ENCODE data around the gene SIRPA.

Gene SIRPA

DNA sequence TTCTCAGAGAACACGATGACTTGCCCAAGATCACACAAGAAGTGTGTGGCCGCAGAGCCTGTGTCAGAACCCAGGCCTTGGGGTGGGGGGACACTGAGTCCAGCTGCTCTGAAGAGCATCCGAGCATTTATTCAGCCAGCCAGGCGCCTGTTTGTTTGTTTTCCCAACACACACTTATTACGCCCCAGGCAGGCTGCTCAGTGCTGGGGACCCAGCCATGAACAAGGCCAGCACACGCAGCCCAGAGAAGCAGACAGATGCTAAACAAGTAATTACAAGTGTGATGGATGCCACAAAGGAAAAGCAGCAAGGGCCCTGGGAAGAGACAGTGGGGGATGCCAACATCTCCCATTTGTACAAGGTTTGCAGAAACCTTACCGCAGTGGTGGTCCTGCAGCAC is 19.4 kb upstream of the SIRPA start:
- ATAC-seq, result no peak
- no peak overlapping the region for H3K27ac Mint-ChIP-seq

DNA sequence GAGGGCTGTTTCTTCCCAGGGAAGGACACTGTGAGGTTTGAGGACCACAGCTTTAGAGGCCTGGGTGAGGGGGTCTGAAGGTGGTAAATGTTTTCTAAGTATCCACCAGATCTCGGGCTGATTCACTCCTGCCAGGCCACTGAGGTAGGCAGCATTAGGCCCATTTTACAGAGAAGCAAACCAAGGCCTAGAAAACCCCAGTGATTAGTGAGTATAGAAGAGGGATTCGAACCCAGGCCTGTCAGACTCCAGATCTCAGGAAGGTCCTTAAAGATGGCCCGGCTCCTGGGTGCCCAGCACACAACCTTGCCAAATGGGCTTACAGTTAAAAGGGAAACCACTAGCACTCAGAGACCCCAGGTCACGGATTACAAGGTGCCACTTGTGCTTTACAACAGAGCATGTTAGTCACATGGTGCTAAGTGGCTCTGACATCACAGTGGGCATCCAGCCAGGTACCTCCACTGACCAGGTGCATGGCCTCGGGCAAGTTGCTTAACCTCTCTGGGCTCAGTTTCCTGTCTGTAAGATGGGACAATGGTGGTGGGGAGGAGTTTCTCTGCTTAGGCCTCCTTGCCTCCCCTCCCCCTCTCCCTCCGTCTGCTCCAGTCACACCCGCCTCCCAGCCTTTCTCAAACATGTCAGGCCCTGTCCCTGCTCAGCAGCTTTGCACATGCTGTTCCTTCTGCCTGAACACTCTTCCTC is 18.8 kb upstream of the SIRPA start:
- H3K27ac Mint-ChIP-seq, result no peak overlapping the region
- H3K36me3 Mint-ChIP-seq (ENCODE audit: low read depth), result no peaks in the 10 kb centered on the region
- H3K9me3 Mint-ChIP-seq, result no peaks in the 10 kb centered on the region
- H3K4me1 Mint-ChIP-seq, result peaks cover 8% of the 10 kb centered on the region
- no peak for DNase-seq
- no peak overlapping the region for H3K4me3 Mint-ChIP-seq
- no peak for ATAC-seq
- H3K27me3 Mint-ChIP-seq, result peaks cover 10% of the 10 kb centered on the region

More for the DNA sequence above, 19.4 kb upstream of the SIRPA start:
- Mint-ChIP-seq H3K9me3 (no peaks in the 10 kb centered on the region), H3K4me3 (no peak overlapping the region), H3K36me3 (ENCODE audit: low read depth) (no peaks in the 10 kb centered on the region), H3K4me1 (peaks cover 12% of the 10 kb centered on the region), H3K27me3 (peaks cover 11% of the 10 kb centered on the region)
- DNase-seq, result no peak

DNA sequence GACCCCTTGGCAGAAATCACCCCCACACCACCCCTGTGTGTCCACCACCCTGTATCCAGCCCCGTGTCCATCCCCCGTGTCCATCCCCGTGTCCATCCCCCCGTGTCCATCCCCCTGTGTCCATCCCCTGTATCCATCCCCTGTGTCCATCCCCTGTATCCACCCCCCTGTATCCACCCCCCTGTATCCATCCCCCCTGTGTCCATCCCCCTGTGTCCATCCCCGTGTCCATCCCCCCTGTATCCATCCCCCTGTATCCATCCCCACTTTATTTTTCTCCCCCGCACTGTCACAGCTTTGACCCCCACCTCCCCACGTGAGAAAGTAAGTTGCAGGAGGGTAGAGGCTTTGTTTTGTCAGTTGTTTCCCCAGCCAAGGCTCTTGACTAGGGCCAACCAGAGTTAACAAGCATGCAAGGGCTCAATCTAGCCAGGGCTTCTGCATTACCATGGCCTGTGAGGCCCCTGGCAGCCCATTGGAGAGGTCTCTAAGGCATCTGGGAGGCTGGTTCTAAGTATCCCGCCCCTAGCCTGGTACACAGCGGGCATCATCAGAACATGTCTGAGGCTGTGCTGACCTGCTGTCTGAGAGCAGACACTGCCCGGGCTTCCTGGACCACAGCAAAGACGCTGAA is 18.1 kb upstream of the SIRPA start:
- ATAC-seq (peak; percentile 63), DNase-seq (no peak)
- peaks cover under 1% of the 10 kb centered on the region for H3K4me1 Mint-ChIP-seq

DNA sequence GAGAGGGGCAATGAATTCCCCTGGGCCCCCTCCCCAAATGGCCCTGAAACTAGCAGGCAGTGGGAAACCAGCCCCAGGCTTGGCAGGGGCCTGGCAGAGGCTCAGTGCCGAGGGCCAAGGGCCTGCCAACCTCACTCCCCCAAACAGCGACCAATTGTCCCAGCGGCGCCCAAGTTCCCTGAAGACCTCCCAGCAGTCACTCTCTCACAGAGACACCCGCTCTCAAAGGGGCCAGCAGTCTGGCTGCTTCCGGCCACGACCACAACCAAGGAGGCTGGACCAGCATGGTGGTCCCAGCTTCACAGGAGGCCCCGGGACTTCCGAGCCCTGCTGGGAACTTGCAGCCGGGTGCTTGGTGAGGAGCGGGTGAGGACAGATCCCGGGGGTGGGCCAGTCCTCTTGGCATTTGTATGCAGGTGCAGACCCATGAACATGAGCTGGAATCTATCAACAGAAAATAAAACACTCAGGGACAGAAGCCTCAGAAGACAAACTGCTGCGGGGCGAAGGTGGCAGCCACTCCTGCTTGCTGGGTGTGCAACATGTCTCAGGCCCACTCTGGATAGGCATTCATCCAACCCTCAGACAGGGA is 17.5 kb upstream of the SIRPA start:
- peaks cover 6% of the 10 kb centered on the region for H3K27me3 Mint-ChIP-seq
- H3K27ac Mint-ChIP-seq, result no peak overlapping the region
- no peaks in the 10 kb centered on the region for H3K36me3 Mint-ChIP-seq (ENCODE audit: low read depth)
- H3K9me3 Mint-ChIP-seq, result no peaks in the 10 kb centered on the region
- H3K4me1 Mint-ChIP-seq, result peaks cover 3% of the 10 kb centered on the region
- H3K4me3 Mint-ChIP-seq, result no peak overlapping the region
- no peak for DNase-seq
- no peak for ATAC-seq

More for the DNA sequence above, 18.1 kb upstream of the SIRPA start:
- H3K27ac Mint-ChIP-seq, result no peak overlapping the region
- no peaks in the 10 kb centered on the region for H3K9me3 Mint-ChIP-seq
- no peaks in the 10 kb centered on the region for H3K36me3 Mint-ChIP-seq (ENCODE audit: low read depth)
- peaks cover 7% of the 10 kb centered on the region for H3K27me3 Mint-ChIP-seq
- H3K4me3 Mint-ChIP-seq, result no peak overlapping the region

DNA sequence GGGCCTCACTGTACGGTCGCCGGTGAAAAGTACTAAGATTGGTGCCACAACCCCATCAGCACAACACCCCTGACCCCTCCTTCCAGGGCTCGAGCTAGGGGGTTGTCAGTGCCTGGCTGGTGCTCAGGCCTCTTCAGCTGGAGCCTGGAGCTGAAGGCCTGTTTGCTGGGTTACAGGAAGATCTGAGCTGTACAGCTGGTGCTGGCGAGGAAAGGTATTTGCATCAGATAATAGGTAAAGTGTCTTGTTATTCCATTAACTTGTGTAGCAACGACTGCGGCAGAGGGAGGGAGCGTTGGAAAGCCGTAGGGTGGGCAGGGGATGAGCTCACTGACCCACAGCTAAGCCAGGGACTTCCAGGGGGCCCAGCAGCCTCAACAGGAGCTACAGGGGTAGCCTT is 15.8 kb upstream of the SIRPA start:
- no peaks in the 10 kb centered on the region for H3K36me3 Mint-ChIP-seq (ENCODE audit: low read depth)
- no peak overlapping the region for H3K27ac Mint-ChIP-seq
- ATAC-seq (no peak), DNase-seq (no peak)
- no peaks in the 10 kb centered on the region for H3K9me3 Mint-ChIP-seq
- H3K4me3 Mint-ChIP-seq, result no peak overlapping the region
- H3K27me3 Mint-ChIP-seq, result peaks cover 3% of the 10 kb centered on the region
- peaks cover 4% of the 10 kb centered on the region for H3K4me1 Mint-ChIP-seq

DNA sequence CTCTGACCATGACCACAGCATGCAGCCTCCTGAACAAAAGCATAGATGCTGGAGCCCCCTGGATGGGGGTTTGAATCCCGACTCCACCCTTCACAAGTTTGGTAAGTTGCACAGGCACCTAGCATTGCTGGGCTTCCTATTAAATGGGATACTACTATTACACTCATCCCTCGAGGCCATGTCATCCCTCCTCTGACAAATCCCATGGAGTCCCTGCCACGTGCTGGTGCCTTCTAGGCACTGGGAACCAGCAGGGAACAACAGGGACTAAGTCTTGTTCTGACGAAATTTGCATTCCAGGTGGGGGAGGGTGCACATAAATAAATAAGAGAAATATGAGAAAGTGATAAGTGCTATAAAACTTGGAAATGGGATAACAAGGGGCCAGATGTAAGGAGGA is 15.3 kb upstream of the SIRPA start:
- no peak for DNase-seq
- Mint-ChIP-seq H3K36me3 (ENCODE audit: low read depth) (no peaks in the 10 kb centered on the region), H3K4me3 (no peak overlapping the region), H3K4me1 (peaks cover 4% of the 10 kb centered on the region), H3K9me3 (no peaks in the 10 kb centered on the region), H3K27me3 (peaks cover 3% of the 10 kb centered on the region), H3K27ac (no peak overlapping the region)
- ATAC-seq, result no peak

DNA sequence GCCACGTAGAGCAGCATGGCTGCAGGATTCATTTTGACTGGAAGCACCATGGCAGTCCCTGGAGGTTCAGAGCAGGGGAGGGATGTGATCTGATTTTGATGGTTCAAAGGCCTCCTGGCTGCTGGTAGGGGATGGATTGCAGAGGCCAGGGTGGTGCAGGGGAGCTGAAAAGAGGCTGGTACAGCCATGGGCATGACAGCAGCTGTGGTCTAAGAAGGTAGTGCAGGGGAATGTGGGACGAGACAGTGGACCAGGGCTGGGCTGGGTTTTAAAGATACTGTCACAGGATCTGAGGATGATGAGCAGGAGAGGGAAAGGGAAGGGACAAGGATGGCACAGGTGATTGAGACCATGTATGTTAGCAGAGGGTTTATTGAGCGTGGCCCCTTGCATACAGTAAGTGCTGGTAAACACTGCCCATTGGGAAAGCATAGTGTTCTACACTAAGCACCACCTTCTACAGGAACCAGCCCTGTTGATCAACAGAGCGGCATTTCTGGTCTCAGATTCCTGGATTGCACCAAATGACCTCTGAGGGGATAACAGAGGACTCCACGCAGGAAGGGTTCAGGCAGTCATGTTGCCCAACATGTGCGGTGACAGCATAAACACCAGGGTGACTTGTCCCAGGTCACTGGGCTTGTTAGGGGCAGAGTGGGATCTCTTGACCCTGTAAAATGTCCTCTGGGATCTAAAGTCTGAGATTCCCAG is 14.5 kb upstream of the SIRPA start:
- no peaks in the 10 kb centered on the region for H3K27me3 Mint-ChIP-seq
- H3K4me3 Mint-ChIP-seq, result no peak overlapping the region
- H3K4me1 Mint-ChIP-seq, result peaks cover 4% of the 10 kb centered on the region
- no peaks in the 10 kb centered on the region for H3K36me3 Mint-ChIP-seq (ENCODE audit: low read depth)
- no peaks in the 10 kb centered on the region for H3K9me3 Mint-ChIP-seq
- no peak for DNase-seq
- ATAC-seq, result no peak
- H3K27ac Mint-ChIP-seq, result no peak overlapping the region

DNA sequence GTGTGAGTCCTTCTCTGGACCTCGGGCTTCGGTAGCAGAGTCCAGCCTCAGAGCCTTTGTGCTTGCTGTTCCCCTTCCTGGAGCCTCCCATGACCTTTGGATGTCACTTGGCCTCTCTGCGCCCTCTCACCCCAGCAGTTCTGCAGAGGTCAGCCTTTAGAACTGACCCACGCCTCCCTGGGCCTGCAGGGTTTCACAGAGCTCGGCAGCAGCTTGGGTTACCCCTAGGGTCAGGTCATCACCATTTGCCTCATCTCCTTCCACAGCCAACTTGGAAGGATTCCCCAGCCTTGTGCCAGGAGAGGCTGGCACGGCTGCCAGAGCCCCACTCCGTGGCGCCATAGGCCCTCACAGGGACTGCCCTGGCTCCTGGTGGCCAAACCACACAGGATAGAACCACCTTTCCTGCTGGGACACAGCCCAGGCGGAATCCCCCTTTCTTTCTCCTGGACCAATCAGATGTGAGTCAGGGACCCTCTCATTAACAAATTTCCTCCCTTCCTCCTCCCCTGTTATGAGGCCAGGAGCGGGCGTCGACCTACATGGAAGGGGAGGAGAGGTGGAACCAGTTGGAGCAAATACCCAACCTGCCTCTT is 13.9 kb upstream of the SIRPA start:
- no peak for DNase-seq
- no peak for ATAC-seq
- Mint-ChIP-seq H3K4me3 (no peak overlapping the region), H3K36me3 (ENCODE audit: low read depth) (no peaks in the 10 kb centered on the region), H3K4me1 (peaks cover 4% of the 10 kb centered on the region), H3K9me3 (no peaks in the 10 kb centered on the region), H3K27ac (peak overlapping the region; percentile 28), H3K27me3 (peaks cover 1% of the 10 kb centered on the region)

DNA sequence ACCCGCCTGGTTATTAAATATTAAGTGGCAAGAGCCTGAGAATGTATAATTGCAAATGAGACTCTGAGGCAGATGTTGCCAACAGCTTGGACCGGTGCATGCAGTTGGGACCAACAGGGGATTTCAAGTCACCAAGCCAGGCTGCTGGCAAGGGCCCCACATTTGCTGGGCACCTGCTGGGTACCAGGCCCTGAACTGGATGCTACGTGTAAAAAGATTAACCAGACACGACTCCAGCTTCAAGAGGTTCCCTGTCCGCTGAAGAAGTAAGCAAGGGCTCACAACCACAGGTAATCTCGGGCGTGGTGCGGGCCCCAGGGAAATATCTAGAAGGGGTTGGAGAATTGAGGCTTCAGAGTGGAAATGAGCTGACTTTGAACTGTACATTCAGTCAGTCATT is 13.2 kb upstream of the SIRPA start:
- H3K27ac Mint-ChIP-seq, result no peak overlapping the region

DNA sequence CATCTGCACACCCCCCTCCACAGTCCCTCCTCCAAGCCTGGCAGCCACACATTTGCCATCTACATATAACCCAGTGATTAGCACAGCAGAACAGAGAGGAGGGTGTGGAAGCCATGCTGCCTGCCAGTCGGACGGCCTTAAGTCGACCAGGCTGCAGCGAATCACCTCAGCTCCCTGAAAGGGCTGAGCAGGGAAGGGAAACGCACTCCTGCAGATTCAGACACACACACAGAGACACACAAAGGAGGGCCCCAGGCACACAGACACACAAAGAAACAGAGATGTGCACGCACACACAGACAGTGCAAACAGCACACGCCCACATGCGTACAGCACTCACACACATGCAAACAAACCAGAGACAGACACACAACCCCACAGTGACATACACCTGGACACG is 11.2 kb upstream of the SIRPA start:
- no peaks in the 10 kb centered on the region for H3K36me3 Mint-ChIP-seq (ENCODE audit: low read depth)
- H3K27me3 Mint-ChIP-seq, result peaks cover 20% of the 10 kb centered on the region
- ATAC-seq, result no peak
- DNase-seq, result no peak
- no peak overlapping the region for H3K27ac Mint-ChIP-seq
- H3K4me3 Mint-ChIP-seq, result no peak overlapping the region
- H3K9me3 Mint-ChIP-seq, result no peaks in the 10 kb centered on the region
- peaks cover 4% of the 10 kb centered on the region for H3K4me1 Mint-ChIP-seq

More for the DNA sequence above, 13.2 kb upstream of the SIRPA start:
- DNase-seq (no peak), ATAC-seq (no peak)
- no peak overlapping the region for H3K4me3 Mint-ChIP-seq
- H3K4me1 Mint-ChIP-seq, result peaks cover 4% of the 10 kb centered on the region
- H3K27me3 Mint-ChIP-seq, result peaks cover 6% of the 10 kb centered on the region
- no peaks in the 10 kb centered on the region for H3K9me3 Mint-ChIP-seq
- no peaks in the 10 kb centered on the region for H3K36me3 Mint-ChIP-seq (ENCODE audit: low read depth)

DNA sequence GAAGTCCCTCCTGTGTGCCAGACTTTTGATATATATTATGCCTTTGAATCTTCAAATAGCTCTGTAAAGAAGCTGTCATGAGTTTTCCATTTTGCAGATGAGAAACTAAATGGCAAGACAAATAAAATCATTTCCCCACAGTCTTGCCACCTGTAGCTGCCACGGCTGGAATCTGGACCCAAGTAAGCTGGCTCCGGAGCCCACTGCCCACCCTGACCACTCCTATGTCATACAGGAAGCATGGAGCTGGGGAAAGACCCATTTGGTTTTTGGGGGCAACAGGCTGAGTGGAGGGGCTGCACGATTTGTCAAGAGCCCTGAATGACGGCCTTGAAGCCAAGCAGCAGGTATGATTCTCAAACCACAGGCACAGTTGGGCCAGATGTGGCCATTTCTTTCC is 10.0 kb upstream of the SIRPA start:
- Mint-ChIP-seq H3K9me3 (no peaks in the 10 kb centered on the region), H3K27ac (no peak overlapping the region), H3K4me1 (peaks cover 4% of the 10 kb centered on the region), H3K27me3 (peaks cover 21% of the 10 kb centered on the region), H3K36me3 (ENCODE audit: low read depth) (no peaks in the 10 kb centered on the region), H3K4me3 (no peak overlapping the region)
- ATAC-seq (no peak), DNase-seq (no peak)

DNA sequence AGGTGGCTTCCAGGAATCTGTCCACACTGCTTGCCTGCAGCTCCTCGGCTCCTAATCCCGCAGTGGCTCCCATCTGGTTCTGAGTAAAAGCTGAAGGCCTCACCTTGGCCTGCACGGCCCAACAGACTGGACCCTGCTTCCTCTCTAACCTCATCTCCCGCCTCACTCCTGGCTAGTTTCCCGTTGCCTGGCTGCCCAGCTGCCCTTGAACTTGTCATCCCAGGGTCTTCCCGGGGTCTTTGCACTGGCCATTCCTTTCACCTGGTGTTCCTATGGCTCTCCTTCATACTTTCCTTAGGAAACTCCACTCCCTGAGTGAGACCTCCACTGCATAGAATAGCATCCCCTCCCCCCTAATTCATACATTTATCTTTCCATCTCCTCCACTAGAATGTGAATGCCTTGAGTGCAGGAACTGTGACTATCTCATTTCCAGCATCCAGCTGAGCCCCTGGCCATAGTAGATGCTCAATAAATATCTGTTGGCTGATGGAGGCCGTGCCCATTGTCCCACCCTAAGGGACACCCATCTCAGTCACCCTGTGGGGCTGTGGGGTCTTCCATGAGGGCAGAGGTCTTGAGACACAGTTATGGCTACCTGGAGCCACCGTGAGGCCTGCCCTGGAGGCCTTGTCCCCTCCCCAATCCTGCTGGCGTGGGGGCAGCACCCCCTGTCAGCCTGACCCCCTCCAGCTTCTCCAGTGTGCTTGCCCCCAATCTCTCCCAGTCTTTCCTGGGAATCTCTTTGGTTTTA is 9.1 kb upstream of the SIRPA start:
- H3K4me3 Mint-ChIP-seq, result no peak overlapping the region
- no peaks in the 10 kb centered on the region for H3K36me3 Mint-ChIP-seq (ENCODE audit: low read depth)
- no peaks in the 10 kb centered on the region for H3K9me3 Mint-ChIP-seq
- DNase-seq (no peak), ATAC-seq (no peak)
- no peak overlapping the region for H3K27ac Mint-ChIP-seq
- peaks cover 4% of the 10 kb centered on the region for H3K4me1 Mint-ChIP-seq
- peaks cover 21% of the 10 kb centered on the region for H3K27me3 Mint-ChIP-seq

DNA sequence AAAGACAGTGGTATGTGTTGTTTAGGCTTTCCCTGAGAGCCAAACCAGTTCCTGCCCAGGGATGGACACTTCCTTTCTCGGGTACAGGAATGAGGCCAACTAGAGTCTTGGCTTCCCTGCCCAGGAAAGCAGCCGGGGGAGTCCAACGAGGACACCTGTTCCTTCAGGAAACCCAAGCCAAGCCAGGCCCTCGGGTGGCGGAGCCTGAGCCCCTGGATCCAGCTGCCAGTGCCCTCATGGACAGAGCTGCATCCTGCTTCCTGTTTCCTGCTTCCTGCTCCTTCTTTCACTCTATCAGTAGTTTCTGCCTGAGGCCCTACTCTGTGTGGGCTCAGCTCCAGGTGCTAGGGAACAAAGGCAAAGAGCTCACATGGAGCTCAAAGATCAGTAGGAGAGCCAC is 7.9 kb upstream of the SIRPA start:
- ATAC-seq, result no peak
- Mint-ChIP-seq H3K4me3 (no peak overlapping the region), H3K9me3 (no peaks in the 10 kb centered on the region), H3K27me3 (peaks cover 32% of the 10 kb centered on the region), H3K36me3 (ENCODE audit: low read depth) (no peaks in the 10 kb centered on the region), H3K27ac (no peak overlapping the region), H3K4me1 (peaks cover 3% of the 10 kb centered on the region)
- no peak for DNase-seq

DNA sequence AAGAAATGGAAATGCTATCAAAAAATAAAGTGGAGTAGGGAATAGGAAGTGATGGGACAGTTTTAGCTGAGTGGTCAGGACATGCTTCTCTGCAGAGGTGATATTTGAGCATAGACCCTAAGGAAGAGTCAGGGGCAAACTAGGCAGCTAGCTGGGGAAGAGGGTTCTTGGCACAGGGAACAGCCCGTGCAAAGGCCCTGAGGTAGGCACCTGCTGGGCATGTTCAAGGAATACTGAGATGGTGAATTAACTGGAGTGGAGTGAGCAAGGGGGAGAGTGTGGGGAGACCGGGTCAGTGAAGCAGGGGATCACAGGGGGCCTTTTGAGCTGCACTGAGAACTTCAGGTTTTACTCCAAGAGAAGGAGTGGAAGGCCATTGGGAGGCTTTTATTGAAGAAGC is 7.5 kb upstream of the SIRPA start:
- Mint-ChIP-seq H3K36me3 (ENCODE audit: low read depth) (no peaks in the 10 kb centered on the region), H3K27ac (no peak overlapping the region), H3K27me3 (peaks cover 36% of the 10 kb centered on the region), H3K4me3 (no peak overlapping the region), H3K9me3 (no peaks in the 10 kb centered on the region), H3K4me1 (peaks cover 1% of the 10 kb centered on the region)
- no peak for ATAC-seq
- DNase-seq, result no peak

Data from activated naive CD8-positive, alpha-beta T cell treated with anti-CD3 and anti-CD28 coated beads, Interleukin-2, amount 50 U/mL, for 24 hours (primary cell).